Fibroblast of skin of scalp (primary cell): ENCODE data around the gene OR51B6. TPM values are rescaled to one million over a fixed set of nuclear protein-coding genes. Genes with fewer than 3 reads are reported as not detected.
A peak's percentile ranks its signal among the peaks of the same experiment; 100 is the strongest.
"Not testable (repeated sequence)": the region's sequence is repeated elsewhere in the genome, so short reads cannot be mapped to it uniquely, and the experiment has no call there.

Experiments used
- DNase-seq: peaks from one replicate; pipeline ENCODE4 v3.0.0-alpha.2; 2013
- polyA plus RNA-seq, 2 experiments: library from polyadenylated mRNA; unstranded; fragments of 120-200 nt; gene quantifications; one replicate each; pipeline ENCODE4 v1.2.1, GENCODE V29; 2013; ENCODE audit not compliant: insufficient read length in 2 of 2

The OR51B6 gene
- polyA plus RNA-seq (2013, experiment 1 of 2; ENCODE audit: insufficient read length), result not detected
- polyA plus RNA-seq (2013, experiment 2 of 2; ENCODE audit: insufficient read length), result not detected

- no peak for DNase-seq
These were observed at the start of gene OR51B6 for GRCh38 chr11:5351208-5351607. Gene OR51B6 (plus strand): TSS chr11:5351508. CDS start chr11:5351508, 0 bp downstream.

GRCh38 chr11:5301846-5302245 is 49.5 kb upstream of the OR51B6 start, which contains the start of gene OR51B4:
Gene OR51B4 (minus strand): TSS chr11:5301946. CDS start chr11:5301946, 0 bp downstream.
- DNase-seq, result no peak

- no peak for DNase-seq
These were observed 47.7 kb upstream of the OR51B6 start for GRCh38 chr11:5303626-5304025.

GRCh38 chr11:5304046-5304445 is 47.3 kb upstream of the OR51B6 start:
- peak; percentile 21 for DNase-seq

- DNase-seq, result no peak
These were observed 43.9 kb upstream of the OR51B6 start for GRCh38 chr11:5307256-5308019.

- no peak for DNase-seq
These were observed 40.9 kb upstream of the OR51B6 start for GRCh38 chr11:5310423-5310822.

GRCh38 chr11:5313326-5314023 is 37.8 kb upstream of the OR51B6 start:
- not testable (repeated sequence) for DNase-seq

GRCh38 chr11:5317292-5317691 is 34.0 kb upstream of the OR51B6 start:
- DNase-seq, result no peak

- DNase-seq, result no peak
These were observed 27.1 kb upstream of the OR51B6 start, which contains the start of gene OR51B2 for GRCh38 chr11:5324197-5324596. Gene OR51B2 (minus strand): TSS chr11:5324297. CDS start chr11:5324297, 0 bp downstream.

- DNase-seq, result no peak
These were observed 16.1 kb upstream of the OR51B6 start for GRCh38 chr11:5335170-5335569.

- DNase-seq, result no peak
These were observed 15.0 kb upstream of the OR51B6 start for GRCh38 chr11:5336331-5336730.

- not testable (repeated sequence) for DNase-seq
These were observed 14.1 kb upstream of the OR51B6 start for GRCh38 chr11:5337253-5337652.

GRCh38 chr11:5339771-5340322 is 11.5 kb upstream of the OR51B6 start:
- no peak for DNase-seq

- no peak for DNase-seq
These were observed 7.6 kb upstream of the OR51B6 start, which contains the start of gene OR51B5 for GRCh38 chr11:5343474-5344335. Gene OR51B5 (minus strand): TSS chr11:5343524. CDS start chr11:5343524, 0 bp downstream.

GRCh38 chr11:5345831-5346230 is 5.5 kb upstream of the OR51B6 start:
- DNase-seq, result no peak

- DNase-seq, result no peak
These were observed 2.6 kb upstream of the OR51B6 start for GRCh38 chr11:5348551-5349194.

- no peak for DNase-seq
These were observed 1.8 kb upstream of the OR51B6 start for GRCh38 chr11:5349550-5349949.

GRCh38 chr11:5356031-5356430 is 4.7 kb downstream of the OR51B6 start:
- not testable (repeated sequence) for DNase-seq

GRCh38 chr11:5362017-5362625 is 10.8 kb downstream of the OR51B6 start:
- DNase-seq, result no peak

- DNase-seq, result no peak
These were observed 12.4 kb downstream of the OR51B6 start for GRCh38 chr11:5363679-5364078.

- DNase-seq, result peak; percentile 82
These were observed 12.9 kb downstream of the OR51B6 start for GRCh38 chr11:5364214-5364613.
